DOHH2 (cell line): Measurements from ENCODE around the gene TMED4.

Experiments
- CTCF ChIP-seq: fragments of 200-600 bp; sonication (generic); IDR thresholded peaks from one replicate; pipeline ENCODE4 v1.5.1; 2014; ENCODE audit warnings: antibody characterized with exemption, mild to moderate bottlenecking, low read depth, low read length; ENCODE audit not compliant: poor library complexity, severe bottlenecking
- EZH2phosphoT487 ChIP-seq: fragments of 200-600 bp; sonication (generic); IDR thresholded peaks from 2 replicates; pipeline ENCODE4 v1.6.1; 2017; ENCODE audit warnings: borderline replicate concordance, mild to moderate bottlenecking, antibody characterized with exemption, low read length, moderate library complexity, mixed read lengths

GRCh38 chr7:44576228-44576627, 5.8 kb downstream of the TMED4 start:
- TF ChIP-seq CTCF = no peak
- no peak for TF ChIP-seq EZH2phosphoT487
